LNCaP clone FGC (cell line): ENCODE results near the gene FGF14.
"Not testable (repeated sequence)": the region's sequence is repeated elsewhere in the genome, so short reads cannot be mapped to it uniquely, and the experiment has no call there.

Experiments
- DNase-seq: peaks from one replicate; pipeline ENCODE4 v3.0.0-alpha.2; 2011; ENCODE audit warnings: low read depth
- H3K4me3 ChIP-seq: 2 replicates; pipeline ENCODE4 v1.5.1; 2011; ENCODE audit warnings: mild to moderate bottlenecking, low read depth, low read length, control low read depth
- TF ChIP-seq, protein P1 (sequence below): IDR thresholded peaks from 2 replicates; pipeline ENCODE4 v1.5.1; 2012; ENCODE audit warnings: mild to moderate bottlenecking; ENCODE audit not compliant: control insufficient read depth, insufficient read depth; ENCODE audit errors: extremely low read depth

Gene FGF14

GRCh38 chr13:102090532-102090931 lies 311.3 kb downstream of the FGF14 start:
- TF ChIP-seq, protein P1, sequence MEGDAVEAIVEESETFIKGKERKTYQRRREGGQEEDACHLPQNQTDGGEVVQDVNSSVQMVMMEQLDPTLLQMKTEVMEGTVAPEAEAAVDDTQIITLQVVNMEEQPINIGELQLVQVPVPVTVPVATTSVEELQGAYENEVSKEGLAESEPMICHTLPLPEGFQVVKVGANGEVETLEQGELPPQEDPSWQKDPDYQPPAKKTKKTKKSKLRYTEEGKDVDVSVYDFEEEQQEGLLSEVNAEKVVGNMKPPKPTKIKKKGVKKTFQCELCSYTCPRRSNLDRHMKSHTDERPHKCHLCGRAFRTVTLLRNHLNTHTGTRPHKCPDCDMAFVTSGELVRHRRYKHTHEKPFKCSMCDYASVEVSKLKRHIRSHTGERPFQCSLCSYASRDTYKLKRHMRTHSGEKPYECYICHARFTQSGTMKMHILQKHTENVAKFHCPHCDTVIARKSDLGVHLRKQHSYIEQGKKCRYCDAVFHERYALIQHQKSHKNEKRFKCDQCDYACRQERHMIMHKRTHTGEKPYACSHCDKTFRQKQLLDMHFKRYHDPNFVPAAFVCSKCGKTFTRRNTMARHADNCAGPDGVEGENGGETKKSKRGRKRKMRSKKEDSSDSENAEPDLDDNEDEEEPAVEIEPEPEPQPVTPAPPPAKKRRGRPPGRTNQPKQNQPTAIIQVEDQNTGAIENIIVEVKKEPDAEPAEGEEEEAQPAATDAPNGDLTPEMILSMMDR: no peak
- H3K4me3 ChIP-seq: no peak overlapping the region
- no peak for DNase-seq

GRCh38 chr13:102089722-102090121 lies 312.1 kb downstream of the FGF14 start:
- H3K4me3 ChIP-seq: no peak overlapping the region
- TF ChIP-seq, protein P1: no peak
- DNase-seq: no peak

- TF ChIP-seq, protein P1: 0 out of 2 replicates have a peak, but pooled peaks have one; percentile 12
- no peak overlapping the region for H3K4me3 ChIP-seq
- no peak for DNase-seq
Observed at GRCh38 chr13:102089177-102089576, 312.7 kb downstream of the FGF14 start.

GRCh38 chr13:102073251-102073650 lies 328.6 kb downstream of the FGF14 start:
- no peak overlapping the region for H3K4me3 ChIP-seq
- TF ChIP-seq, protein P1: no peak
- no peak for DNase-seq

DNA sequence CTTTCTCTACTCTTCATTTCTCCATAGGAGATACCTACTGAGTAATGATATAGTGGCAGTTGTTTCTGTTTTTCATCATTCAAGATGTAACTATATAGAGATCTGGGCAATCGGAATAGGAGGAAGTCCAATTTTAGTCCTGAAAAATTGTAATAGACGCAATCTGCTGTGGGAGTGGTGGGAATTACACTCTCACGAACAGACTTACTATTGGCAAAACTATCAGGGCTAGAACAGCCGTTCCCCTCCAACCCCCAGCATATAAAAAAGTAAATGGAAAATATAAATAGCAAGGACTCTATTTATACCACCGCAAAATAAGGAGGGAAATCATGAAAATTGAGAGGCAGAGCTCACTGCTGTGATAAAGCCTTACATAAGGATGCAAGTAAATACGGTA lies 330.1 kb downstream of the FGF14 start:
- TF ChIP-seq, protein P1: no peak
- DNase-seq: no peak
- H3K4me3 ChIP-seq: no peak overlapping the region

- not testable (repeated sequence) for DNase-seq
Observed at GRCh38 chr13:102068323-102068722, 333.5 kb downstream of the FGF14 start.

DNA sequence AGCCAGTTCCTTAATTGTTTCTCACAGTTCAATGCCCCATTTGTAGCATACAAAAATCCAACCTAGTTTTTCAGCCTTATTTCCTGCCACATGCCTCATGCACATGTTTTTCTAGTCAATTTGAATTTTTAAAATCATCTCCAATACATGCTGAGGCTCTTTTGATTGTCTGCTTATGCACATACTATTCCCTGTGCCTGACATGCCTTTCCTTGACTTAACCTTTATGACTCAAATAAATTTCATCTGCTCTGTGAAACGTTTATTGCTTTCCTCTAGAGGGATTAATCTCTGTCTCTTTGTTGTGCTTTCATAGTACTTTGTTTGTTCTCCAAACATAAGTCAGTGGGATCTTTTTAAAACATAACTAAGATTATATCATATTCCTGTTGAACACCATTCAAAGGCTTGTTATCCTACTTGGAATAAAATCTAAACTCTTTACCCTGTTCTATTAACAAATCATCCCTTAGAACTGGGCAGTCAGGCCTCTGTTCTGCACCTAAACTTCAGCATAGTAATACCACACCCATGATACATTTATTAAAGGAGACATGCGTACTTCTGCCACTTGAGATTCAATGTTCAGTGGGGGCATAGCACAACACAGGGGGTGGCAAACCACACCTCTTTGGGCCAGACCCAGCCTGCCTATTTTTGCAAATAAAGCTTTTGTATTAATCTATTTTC lies 346.6 kb downstream of the FGF14 start:
- DNase-seq: no peak
- no peak overlapping the region for H3K4me3 ChIP-seq
- TF ChIP-seq, protein P1: no peak

More at GRCh38 chr13:102068323-102068722, 333.5 kb downstream of the FGF14 start:
- H3K4me3 ChIP-seq: not testable (repeated sequence)

DNA sequence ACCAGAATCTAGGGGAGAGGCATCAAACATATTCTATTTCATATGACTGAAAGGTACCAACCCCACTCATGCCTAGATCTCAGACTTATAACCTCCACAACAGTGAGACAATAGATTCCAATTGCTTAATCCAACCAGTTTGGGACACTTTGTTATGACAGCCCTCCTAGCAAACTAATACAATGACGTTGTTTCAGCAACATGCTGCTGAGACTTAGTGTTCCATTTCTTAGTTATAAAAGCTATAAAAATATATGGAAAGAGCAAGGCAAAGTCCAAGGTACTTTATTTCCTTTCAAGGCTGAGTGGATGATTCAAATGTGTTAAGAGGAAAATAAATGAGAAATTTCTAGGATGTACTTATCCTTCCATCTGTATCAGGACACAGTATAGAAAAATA lies 352.0 kb downstream of the FGF14 start:
- H3K4me3 ChIP-seq: no peak overlapping the region
- TF ChIP-seq, protein P1: no peak
- DNase-seq: no peak
